Activated T-cell treated with anti-CD3 and anti-CD28 coated beads, Interleukin-2, amount 50 U/mL, for 4 hours (primary cell): ENCODE data around the gene SPAG17. TPM values are rescaled to one million over a fixed set of nuclear protein-coding genes. Genes with fewer than 3 reads are reported as not detected.

Source experiments
- ATAC-seq, 2 donors: fragments of 200-7000 bp; cut with Tn5 transposase; one replicate each; pipeline ENCODE4 v1.10.0; 2021
- DNase-seq: peaks from one replicate; pipeline ENCODE4 v3.0.0-alpha.2; 2020
- H3K27me3 Mint-ChIP-seq: one replicate; pipeline ENCODE4 v1.8.0; 2021; ENCODE audit warnings: low read depth, mixed read lengths
- H3K36me3 Mint-ChIP-seq: one replicate; pipeline ENCODE4 v1.8.0; 2022; ENCODE audit warnings: mixed read lengths; ENCODE audit not compliant: insufficient read depth
- H3K4me1 Mint-ChIP-seq: one replicate; pipeline ENCODE4 v1.8.0; 2021; ENCODE audit warnings: low read depth, mixed read lengths
- H3K4me3 Mint-ChIP-seq: one replicate; pipeline ENCODE4 v1.8.0; 2021; ENCODE audit warnings: mild to moderate bottlenecking, moderate library complexity, mixed read lengths
- H3K9me3 Mint-ChIP-seq: one replicate; pipeline ENCODE4 v1.8.0; 2021; ENCODE audit warnings: mixed read lengths
- total RNA-seq, 3 donors: library from RNA; stranded (reverse); gene quantifications; one replicate each; pipeline ENCODE4 v1.2.1, GENCODE V29; 2021

Gene SPAG17
- total RNA-seq, 3 donors from 2014 or later = not detected

DNA sequence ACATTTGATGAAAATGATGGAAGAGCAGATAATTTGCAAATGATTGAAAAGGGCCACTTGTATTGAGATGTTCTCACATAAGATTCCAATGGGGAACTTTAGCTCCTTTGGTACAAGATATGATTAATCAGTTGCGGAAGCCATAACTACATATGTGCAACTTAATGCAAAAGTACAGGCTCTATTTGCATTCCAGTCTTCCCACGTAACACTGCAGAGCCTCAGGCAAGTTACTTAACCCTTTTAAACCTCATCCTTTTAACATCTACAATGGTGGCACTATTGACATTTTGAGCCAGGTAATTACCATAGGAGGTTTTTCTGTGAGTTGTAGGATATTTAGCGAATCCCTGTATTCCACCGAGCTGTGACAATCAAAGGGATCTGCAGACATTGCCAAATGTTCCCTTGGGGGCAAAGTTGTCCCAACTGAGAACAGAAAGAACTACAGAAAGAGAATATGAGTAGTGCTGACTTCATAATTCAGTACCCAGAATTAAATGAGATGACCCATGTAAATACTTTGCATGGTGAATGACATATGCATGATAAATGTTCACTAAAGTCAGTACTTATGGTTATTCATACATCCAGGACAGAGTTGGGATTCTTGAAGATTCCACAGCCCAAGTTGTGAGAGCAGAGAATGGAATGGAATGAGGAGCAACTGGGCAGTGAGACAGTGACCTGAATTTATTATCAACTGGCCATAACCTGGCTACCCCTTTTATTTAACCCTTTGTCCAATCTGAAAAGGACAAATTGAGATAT lies 62.6 kb downstream of the SPAG17 start:
- H3K9me3 Mint-ChIP-seq = no peaks in the 10 kb centered on the region
- ATAC-seq (no peak), DNase-seq (no peak)
- H3K36me3 Mint-ChIP-seq = no peaks in the 10 kb centered on the region
- no peaks in the 10 kb centered on the region for H3K27me3 Mint-ChIP-seq
- H3K4me1 Mint-ChIP-seq = no peaks in the 10 kb centered on the region
- no peak overlapping the region for H3K4me3 Mint-ChIP-seq

DNA sequence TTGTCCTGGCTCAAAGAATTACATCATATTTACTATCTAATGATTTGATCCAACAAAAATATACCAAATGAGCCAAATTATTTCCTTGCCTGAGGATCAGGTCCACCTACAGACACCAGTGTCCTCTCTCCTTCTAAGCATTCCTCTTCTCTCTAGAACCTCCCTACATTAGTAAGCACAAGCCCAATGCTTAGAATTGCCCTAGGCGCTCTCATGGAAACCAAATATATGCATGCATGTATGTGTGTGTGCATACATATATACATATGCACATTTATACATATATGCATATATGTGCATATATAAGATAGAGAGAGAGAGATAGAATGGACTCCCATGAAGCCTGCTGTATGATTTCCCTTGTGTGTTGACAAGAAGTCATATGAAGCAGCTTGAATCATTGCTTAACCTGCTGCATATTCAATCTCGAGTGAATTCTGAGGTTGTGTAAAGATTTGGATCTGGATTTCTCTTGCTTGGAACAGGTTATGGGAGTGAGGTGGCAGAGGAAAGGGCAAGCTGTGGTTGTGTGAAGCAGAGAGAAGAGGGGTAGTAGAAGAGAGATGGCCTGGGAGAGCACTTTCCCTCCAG lies 66.1 kb downstream of the SPAG17 start:
- ATAC-seq (no peak), DNase-seq (no peak)
- Mint-ChIP-seq H3K4me3 (no peak overlapping the region), H3K4me1 (no peaks in the 10 kb centered on the region), H3K9me3 (no peaks in the 10 kb centered on the region), H3K27me3 (peaks cover 4% of the 10 kb centered on the region), H3K36me3 (no peaks in the 10 kb centered on the region)

DNA sequence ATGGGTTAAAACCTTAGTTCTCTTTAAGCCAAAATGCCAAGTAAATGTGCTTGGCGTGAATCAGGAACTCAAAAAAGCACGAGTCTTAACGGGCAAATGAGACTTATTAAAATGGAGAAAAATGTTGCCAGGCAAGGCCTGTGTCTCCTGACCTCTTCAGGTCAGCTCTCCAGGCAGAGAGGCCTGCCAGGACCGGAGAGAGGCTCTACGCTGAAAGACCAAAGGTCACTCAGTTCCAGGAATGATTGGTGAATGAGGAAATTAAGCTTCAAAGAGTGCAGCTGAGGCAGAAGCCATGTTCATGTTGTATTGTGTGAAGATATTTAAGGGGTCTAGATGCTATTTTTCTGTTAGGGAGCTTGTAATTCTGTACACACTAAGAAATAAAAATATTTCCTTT lies 66.6 kb downstream of the SPAG17 start:
- no peak overlapping the region for H3K4me3 Mint-ChIP-seq
- DNase-seq = no peak
- peaks cover 4% of the 10 kb centered on the region for H3K27me3 Mint-ChIP-seq
- H3K9me3 Mint-ChIP-seq = no peaks in the 10 kb centered on the region
- no peaks in the 10 kb centered on the region for H3K36me3 Mint-ChIP-seq
- no peaks in the 10 kb centered on the region for H3K4me1 Mint-ChIP-seq
- ATAC-seq = no peak

DNA sequence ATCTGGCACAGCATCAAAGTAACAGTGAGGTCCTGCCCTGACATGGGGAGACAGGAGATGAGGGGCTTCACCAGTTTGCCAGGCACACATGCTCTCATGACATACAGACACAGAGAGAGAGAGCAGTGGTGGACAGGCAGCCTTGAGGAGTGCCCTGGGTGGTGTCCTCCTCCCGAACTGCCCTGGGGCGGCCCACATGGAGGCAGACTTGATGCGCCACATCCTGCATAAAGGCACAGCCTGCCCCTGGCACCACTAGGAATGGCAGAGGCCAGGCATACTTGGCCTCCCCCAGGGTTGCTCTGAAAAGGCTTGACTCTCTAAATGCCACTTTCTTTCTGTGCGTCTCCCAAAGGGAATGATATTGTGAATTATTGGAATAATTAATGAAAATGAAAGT lies 67.5 kb downstream of the SPAG17 start:
- Mint-ChIP-seq H3K9me3 (no peaks in the 10 kb centered on the region), H3K27me3 (peaks cover 4% of the 10 kb centered on the region), H3K36me3 (no peaks in the 10 kb centered on the region), H3K4me3 (no peak overlapping the region), H3K4me1 (no peaks in the 10 kb centered on the region)
- no peak for ATAC-seq
- DNase-seq = no peak

DNA sequence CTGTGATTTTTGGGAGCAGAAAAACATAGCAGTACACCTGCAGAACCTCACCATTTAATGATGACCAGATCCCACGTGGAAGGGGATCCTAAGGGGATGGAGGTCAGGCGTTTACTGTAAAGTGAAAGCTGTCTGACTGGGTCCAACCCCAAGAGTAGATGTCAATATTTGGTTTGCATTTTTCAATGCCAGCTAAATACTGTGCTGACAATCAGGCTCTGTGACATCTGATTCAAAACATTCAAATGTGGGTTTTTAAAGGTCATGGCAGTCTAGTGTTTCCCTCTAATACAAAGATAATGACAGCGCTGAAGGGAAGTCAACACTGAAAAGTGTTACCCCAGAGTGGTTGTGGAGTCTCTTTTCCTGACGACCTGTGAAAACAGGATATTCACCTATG lies 68.1 kb downstream of the SPAG17 start:
- no peak for ATAC-seq
- Mint-ChIP-seq H3K36me3 (no peaks in the 10 kb centered on the region), H3K4me1 (no peaks in the 10 kb centered on the region), H3K9me3 (no peaks in the 10 kb centered on the region), H3K4me3 (no peak overlapping the region), H3K27me3 (peaks cover 4% of the 10 kb centered on the region)
- DNase-seq = no peak

DNA sequence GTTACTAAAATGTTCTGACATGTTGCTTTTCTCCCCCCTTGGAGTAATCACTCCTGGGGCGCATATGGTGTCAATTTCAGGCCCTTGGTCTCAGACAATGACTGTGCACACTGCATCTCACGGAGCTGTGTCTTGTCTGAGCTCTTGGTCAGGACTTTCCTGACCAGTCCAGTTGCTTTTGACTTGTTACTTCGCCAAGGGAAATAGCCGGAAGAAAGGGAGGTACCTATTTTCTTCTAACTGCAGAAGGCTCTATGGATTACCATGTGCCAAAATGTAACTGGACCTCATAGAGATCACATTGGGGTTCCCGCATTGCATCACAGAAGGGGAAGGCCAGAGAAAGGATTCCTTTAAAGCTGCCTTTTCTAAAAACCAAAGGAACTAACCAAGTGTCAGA lies 68.6 kb downstream of the SPAG17 start:
- ATAC-seq = no peak
- no peak for DNase-seq

DNA sequence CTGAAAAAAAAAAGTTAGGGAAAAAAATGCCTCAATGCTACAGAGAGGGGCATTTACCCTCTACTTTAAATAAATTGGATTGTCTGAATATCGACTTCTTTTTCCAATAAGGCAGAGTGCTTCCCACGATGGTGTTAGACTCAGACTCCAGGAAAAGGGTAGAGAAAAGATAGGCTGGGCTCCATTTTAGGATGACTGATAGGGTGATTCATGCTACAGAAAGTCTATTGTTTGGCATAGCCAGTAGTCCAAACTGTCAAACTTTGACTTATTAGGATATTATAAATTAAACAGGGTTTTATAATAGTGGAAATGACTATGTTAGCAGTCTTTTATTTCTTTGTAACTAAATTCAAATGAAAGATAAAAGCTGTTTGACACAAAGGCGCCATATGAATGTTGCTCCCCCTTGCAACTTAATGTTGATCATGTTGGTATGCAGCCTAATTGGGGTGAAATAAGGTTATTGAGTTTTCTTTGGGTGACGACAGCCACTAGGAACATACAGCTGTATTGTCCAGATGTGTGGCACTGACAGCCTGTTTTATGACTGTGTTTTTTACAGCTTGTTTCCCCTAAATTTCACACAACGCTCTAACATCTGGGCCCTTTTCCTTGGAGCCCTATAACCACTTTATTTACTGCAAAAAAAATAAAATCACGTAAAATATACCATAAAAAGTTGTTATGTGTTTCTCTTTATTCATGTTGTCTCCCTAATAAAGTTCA lies 69.3 kb downstream of the SPAG17 start:
- DNase-seq = no peak
- H3K9me3 Mint-ChIP-seq = no peaks in the 10 kb centered on the region
- peaks cover 4% of the 10 kb centered on the region for H3K27me3 Mint-ChIP-seq

More for the DNA sequence above, 68.6 kb downstream of the SPAG17 start:
- no peaks in the 10 kb centered on the region for H3K9me3 Mint-ChIP-seq
- no peak overlapping the region for H3K4me3 Mint-ChIP-seq
- no peaks in the 10 kb centered on the region for H3K36me3 Mint-ChIP-seq
- H3K27me3 Mint-ChIP-seq = peaks cover 4% of the 10 kb centered on the region
- no peaks in the 10 kb centered on the region for H3K4me1 Mint-ChIP-seq

DNA sequence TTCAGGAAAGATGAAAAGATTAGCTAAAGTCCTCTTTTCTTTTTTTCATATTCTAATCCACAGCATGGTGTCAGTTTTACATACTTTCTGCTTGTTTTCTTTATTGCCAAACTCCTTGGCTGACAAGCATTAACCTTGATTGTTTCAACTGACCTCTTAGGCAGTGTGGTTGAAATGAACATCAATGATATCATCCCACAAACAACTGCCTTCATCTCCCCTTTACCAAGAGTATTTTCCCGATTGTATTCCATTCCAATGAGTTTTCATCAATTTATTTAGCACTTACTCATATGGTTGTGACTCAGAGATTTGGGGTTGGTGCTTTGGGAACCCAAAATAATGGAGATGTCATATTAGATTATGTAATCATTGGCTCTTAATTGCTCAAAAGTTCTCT lies 71.8 kb downstream of the SPAG17 start:
- Mint-ChIP-seq H3K4me3 (no peak overlapping the region), H3K9me3 (no peaks in the 10 kb centered on the region), H3K4me1 (no peaks in the 10 kb centered on the region), H3K27me3 (peaks cover 4% of the 10 kb centered on the region), H3K36me3 (no peaks in the 10 kb centered on the region)
- ATAC-seq (no peak), DNase-seq (no peak)

More for the DNA sequence above, 69.3 kb downstream of the SPAG17 start:
- H3K4me3 Mint-ChIP-seq = no peak overlapping the region
- ATAC-seq = no peak
- no peaks in the 10 kb centered on the region for H3K36me3 Mint-ChIP-seq
- no peaks in the 10 kb centered on the region for H3K4me1 Mint-ChIP-seq

DNA sequence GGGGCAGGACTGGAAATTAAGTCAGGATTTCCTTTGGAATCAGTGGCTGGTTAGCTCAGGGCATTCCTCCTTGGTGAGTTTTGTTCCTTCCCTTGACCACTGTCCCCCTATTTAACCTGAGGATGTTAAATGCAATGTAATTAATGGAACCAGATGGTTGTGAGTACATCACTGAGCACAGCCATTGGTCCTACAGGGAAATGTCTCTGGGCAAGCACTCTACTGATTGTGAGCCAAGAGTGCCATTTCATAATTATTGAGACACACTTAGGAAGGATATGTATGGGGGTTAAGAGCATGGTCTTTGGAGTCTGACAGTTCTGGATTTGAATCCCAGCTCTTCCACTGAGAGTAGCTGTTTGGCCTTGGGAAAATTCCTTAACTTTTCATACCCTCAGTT lies 74.4 kb downstream of the SPAG17 start:
- no peaks in the 10 kb centered on the region for H3K4me1 Mint-ChIP-seq
- no peaks in the 10 kb centered on the region for H3K27me3 Mint-ChIP-seq
- no peaks in the 10 kb centered on the region for H3K36me3 Mint-ChIP-seq
- ATAC-seq = no peak
- DNase-seq = no peak
- no peak overlapping the region for H3K4me3 Mint-ChIP-seq
- no peaks in the 10 kb centered on the region for H3K9me3 Mint-ChIP-seq

DNA sequence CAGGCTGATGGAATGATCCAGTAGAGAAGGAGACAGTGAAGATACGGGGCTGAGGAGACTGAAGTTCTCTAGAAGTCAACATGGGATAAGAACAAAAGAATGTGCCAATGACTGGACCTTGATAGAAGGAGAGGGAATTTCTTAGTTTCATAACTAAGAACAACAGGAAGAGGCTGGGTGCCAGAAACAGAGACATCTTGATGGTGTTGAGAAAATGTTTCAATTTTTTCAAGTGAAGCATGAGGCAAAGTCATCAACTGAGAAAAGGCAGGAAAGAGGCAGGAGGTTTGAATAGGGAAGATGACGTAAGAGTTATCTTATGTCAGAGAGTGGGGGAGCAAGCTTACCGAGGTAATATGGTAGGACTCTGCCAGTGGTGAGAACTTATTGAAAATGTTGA lies 80.1 kb downstream of the SPAG17 start:
- no peak overlapping the region for H3K4me3 Mint-ChIP-seq
- no peak for DNase-seq
- no peaks in the 10 kb centered on the region for H3K36me3 Mint-ChIP-seq
- no peaks in the 10 kb centered on the region for H3K9me3 Mint-ChIP-seq
- H3K27me3 Mint-ChIP-seq = no peaks in the 10 kb centered on the region
- H3K4me1 Mint-ChIP-seq = no peaks in the 10 kb centered on the region
- ATAC-seq = no peak

DNA sequence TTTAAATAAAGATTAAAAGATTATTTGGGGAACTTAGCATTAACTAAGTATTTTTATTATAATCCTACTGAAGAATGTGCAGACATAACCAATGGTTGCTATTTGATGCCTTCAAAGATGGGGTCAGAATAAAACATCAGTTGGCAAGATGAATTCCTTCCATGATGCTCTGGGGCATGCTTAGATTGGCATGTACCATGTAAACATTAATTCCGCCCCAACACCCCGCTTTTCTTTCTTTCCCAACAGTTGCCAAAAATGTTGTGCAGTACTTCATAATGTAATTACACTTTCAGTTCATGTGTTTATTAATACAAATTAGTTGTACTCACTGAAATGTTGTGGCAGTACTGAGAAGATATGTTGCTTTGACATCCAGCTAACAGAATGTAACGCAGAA lies 82.6 kb downstream of the SPAG17 start:
- H3K4me3 Mint-ChIP-seq = no peak overlapping the region
- ATAC-seq (no peak), DNase-seq (no peak)
- no peaks in the 10 kb centered on the region for H3K9me3 Mint-ChIP-seq
- no peaks in the 10 kb centered on the region for H3K27me3 Mint-ChIP-seq
- no peaks in the 10 kb centered on the region for H3K36me3 Mint-ChIP-seq
- no peaks in the 10 kb centered on the region for H3K4me1 Mint-ChIP-seq

DNA sequence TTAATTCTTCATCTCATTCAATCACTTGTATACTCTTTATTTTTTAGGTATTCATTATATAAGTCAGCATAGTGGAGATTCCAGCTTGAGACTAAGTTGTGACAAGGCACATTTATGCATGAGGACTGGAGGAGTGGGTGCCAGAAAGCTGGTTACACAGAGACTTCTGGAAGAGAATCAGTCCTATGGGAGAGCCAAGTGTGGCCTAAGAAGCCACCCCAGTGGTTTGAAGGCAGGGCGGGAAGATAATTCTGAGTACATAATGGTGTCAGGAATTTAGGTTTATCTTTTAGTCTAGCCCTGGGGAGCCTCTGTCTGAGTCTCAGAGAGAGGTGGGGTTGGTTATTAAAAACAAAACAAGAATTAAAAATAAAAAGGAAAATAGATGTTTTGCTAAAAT lies 83.0 kb downstream of the SPAG17 start:
- ATAC-seq (no peak), DNase-seq (no peak)
- Mint-ChIP-seq H3K4me1 (no peaks in the 10 kb centered on the region), H3K36me3 (no peaks in the 10 kb centered on the region), H3K9me3 (no peaks in the 10 kb centered on the region), H3K27me3 (no peaks in the 10 kb centered on the region), H3K4me3 (no peak overlapping the region)

DNA sequence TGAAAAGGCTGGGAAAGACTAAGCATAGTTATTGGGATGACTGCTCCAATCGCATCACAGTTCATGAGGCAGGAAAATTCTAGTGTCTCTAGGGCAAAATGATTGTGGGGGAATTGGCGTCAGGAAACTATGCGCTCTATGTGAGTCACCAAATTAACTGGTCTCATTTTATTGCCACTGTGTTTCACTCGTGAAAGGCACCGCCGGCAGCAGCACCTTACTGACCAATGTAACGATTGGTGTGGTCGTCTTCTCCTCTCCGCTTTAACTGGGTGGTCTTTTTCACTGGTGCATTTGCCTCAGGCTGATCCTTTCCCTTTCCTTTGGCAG lies 83.5 kb downstream of the SPAG17 start:
- H3K4me3 Mint-ChIP-seq = no peak overlapping the region
- no peak for ATAC-seq
- no peaks in the 10 kb centered on the region for H3K27me3 Mint-ChIP-seq
- H3K9me3 Mint-ChIP-seq = no peaks in the 10 kb centered on the region
- no peak for DNase-seq
- no peaks in the 10 kb centered on the region for H3K36me3 Mint-ChIP-seq
- H3K4me1 Mint-ChIP-seq = no peaks in the 10 kb centered on the region

DNA sequence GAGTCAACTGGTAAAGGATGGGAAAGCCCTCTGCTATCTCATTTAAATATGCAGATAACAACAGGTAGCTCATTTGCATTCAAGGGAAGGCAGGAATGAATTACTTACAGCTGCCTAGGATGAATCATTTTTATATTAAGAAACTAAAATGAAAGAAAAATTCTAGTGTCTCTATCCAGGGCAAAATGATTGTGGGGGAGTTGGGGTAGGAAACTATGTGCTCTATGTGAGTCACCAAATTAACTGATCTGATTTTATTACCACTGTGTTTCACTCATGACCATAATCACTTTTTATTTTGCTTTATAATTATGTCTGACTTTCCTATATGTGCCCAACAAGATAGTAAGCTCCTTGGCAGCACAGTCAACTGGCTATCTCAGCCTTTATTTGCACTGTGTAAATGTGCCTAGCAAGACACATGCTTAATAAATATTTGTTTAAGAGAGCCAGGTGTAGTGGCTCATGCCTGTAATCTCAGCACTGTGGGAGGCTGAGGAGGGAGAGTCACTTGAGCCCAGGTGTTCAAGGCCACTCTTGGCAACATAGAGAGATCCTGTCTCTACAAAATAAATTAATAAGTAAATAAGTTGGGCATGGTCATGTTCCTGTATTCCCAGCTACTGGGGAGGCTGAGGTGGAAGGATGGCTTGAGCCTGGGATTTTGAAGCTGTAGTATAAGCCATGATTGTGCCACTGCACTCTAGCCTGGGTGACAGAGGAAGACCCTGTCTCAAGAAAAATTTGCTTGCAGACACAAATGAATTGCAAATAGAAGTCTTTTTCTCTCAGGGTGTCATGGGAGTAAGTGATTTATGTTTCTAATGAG lies 84.1 kb downstream of the SPAG17 start:
- Mint-ChIP-seq H3K27me3 (no peaks in the 10 kb centered on the region), H3K36me3 (no peaks in the 10 kb centered on the region), H3K4me1 (no peaks in the 10 kb centered on the region), H3K9me3 (no peaks in the 10 kb centered on the region), H3K4me3 (no peak overlapping the region)
- no peak for DNase-seq
- ATAC-seq = no peak
